Measurements from ENCODE around the gene KREMEN1. TPM values are rescaled to one million over a fixed set of nuclear protein-coding genes. Genes with fewer than 3 reads are reported as not detected.

KREMEN1 gene
- total RNA-seq, 2 experiments from 2014 or later: not detected

DNA sequence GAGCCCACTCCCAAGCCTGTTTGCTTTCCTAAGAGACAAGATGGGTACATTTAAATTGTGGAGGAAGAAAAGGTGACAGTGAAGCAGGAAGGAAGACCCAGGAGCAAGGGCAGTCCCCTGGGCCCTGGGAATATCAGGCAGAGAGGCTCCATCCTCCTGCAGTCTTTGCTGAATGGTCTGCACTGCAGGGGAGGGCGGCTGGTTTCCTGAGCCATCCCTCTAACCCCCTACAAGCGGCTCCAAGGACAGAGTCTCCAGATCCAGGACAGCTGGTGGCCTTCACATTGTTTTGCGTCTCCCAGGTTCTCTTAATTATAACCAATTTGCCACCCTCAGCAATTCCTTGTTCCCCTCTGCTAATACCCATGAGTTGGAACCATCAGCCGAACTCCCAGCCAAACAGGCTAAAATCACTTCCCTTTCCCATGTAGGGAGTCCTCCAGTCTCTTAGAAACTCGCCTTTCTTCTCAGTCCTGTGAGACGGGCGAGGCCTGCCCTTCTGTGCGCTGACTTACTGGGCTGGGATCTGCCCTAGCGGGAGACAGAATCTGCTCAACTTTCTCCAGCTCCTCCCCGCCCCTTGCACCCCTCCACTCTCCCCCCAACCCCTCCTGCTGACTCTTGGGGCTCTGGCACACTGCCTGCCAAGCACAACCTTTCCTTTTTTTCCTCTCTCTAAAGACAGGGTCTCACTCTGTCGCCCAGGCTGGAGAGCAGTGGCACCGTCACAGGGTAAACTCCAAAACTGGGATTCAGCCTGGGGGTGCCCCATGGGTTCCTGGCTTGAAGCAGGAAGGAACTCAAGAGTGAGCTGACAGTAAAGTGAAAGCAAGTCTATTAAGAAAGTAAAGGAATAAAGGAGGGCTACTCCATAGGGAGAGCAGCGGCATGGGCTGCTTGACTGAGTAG, 79.5 kb downstream of the KREMEN1 start:
- DNase-seq (no peak), ATAC-seq (ENCODE audit: poor library complexity) (no peak)
- Histone ChIP-seq H3K4me3 (ENCODE audit: low read length) (no peak overlapping the region), H3K27me3 (ENCODE audit: control insufficient read depth in 1 of 2, insufficient read depth in 2 of 2, low read length in 2 of 2) (peaks cover 6% of the 10 kb centered on the region in 2 experiments), H3K4me1 (ENCODE audit: insufficient read depth, low read length) (peaks cover 6% of the 10 kb centered on the region), H3K36me3 (ENCODE audit: insufficient read depth, low read length) (no peaks in the 10 kb centered on the region), H3K9me3 (ENCODE audit: control insufficient read depth in 1 of 2, insufficient read depth in 1 of 2, low read length in 2 of 2) (no peaks in the 10 kb centered on the region), H3K27ac (ENCODE audit: low read depth in 1 of 2, low read length in 2 of 2) (no peak overlapping the region)
- TF ChIP-seq, protein P1, sequence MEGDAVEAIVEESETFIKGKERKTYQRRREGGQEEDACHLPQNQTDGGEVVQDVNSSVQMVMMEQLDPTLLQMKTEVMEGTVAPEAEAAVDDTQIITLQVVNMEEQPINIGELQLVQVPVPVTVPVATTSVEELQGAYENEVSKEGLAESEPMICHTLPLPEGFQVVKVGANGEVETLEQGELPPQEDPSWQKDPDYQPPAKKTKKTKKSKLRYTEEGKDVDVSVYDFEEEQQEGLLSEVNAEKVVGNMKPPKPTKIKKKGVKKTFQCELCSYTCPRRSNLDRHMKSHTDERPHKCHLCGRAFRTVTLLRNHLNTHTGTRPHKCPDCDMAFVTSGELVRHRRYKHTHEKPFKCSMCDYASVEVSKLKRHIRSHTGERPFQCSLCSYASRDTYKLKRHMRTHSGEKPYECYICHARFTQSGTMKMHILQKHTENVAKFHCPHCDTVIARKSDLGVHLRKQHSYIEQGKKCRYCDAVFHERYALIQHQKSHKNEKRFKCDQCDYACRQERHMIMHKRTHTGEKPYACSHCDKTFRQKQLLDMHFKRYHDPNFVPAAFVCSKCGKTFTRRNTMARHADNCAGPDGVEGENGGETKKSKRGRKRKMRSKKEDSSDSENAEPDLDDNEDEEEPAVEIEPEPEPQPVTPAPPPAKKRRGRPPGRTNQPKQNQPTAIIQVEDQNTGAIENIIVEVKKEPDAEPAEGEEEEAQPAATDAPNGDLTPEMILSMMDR (IDR thresholded peaks at IDR 0.05): no peak
- H3K36me3 Mint-ChIP-seq (ENCODE audit: low read depth): no peaks in the 10 kb centered on the region
- H3K9me3 Mint-ChIP-seq: no peaks in the 10 kb centered on the region
- intact Hi-C loops (cut with DNase I, micrococcal nuclease): loop anchor here in 1 of 2 experiments (10.0 kb wide), 1 partner anchor 93 kb away; no protein-coding TSS in a partner anchor
- H3K4me1 Mint-ChIP-seq (ENCODE audit: low read depth): peaks cover 8% of the 10 kb centered on the region
- ChIA-PET CTCF (no interaction called here), POLR2A (no interaction called here)
- peaks cover 24% of the 10 kb centered on the region for H3K27me3 Mint-ChIP-seq
- H3K4me3 Mint-ChIP-seq: no peak overlapping the region
- H3K27ac Mint-ChIP-seq: no peak overlapping the region

DNA sequence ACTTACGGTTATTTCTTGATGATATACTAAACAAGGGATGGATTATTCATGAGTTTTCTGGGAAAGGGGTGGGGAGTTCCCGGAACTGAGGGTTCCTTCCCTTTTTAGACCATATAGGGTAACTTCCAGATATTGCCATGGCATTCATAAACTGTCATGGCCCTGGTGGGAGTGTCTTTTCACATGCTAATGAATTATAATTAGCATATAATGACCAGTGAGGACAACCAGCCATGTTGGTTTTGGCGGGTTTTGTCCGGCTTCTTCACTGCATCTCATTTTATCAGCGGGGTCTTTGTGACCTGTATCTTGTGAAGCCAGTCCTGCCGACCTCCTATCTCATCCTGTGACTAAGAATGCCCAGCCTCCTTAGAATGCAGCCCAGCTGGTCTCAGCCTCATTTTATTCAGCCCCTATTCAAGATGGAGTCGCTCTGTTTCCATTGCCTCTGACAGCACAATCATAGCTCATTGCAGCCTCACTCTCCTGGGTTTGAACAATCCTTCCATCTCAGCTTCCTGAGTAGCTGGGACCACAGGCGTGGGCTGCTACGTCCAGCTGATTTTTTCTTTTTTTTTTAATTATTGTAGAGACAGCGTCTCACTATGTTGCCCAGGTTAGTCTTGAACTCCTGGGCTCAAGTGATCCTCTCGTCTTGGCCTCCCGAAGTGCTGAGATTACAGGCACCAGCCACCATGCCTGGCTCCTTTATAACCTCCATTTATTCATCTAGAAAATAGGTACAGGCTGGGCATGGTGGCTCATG, 80.3 kb downstream of the KREMEN1 start:
- Mint-ChIP-seq H3K4me3 (no peak overlapping the region), H3K36me3 (ENCODE audit: low read depth) (no peaks in the 10 kb centered on the region), H3K27ac (no peak overlapping the region), H3K9me3 (no peaks in the 10 kb centered on the region), H3K4me1 (ENCODE audit: low read depth) (peaks cover 8% of the 10 kb centered on the region), H3K27me3 (peaks cover 28% of the 10 kb centered on the region)
- Histone ChIP-seq H3K27me3 (ENCODE audit: control insufficient read depth in 1 of 2, insufficient read depth in 2 of 2, low read length in 2 of 2) (peaks cover 6 to 12% of the 10 kb centered on the region in 2 experiments), H3K4me3 (ENCODE audit: low read length) (no peak overlapping the region), H3K9me3 (ENCODE audit: control insufficient read depth in 1 of 2, insufficient read depth in 1 of 2, low read length in 2 of 2) (no peaks in the 10 kb centered on the region), H3K27ac (ENCODE audit: low read depth in 1 of 2, low read length in 2 of 2) (no peak overlapping the region), H3K4me1 (ENCODE audit: insufficient read depth, low read length) (peaks cover 6% of the 10 kb centered on the region), H3K36me3 (ENCODE audit: insufficient read depth, low read length) (no peaks in the 10 kb centered on the region)
- POLR2A ChIA-PET: no interaction called here
- DNase-seq (peak in 2 of 14 experiments; percentile 36 to 44), ATAC-seq (ENCODE audit: poor library complexity) (no peak)
- CTCF ChIA-PET: interaction anchor here (1.1 kb wide), 1 partner anchor 552 kb away, joined by 4 read pairs; no protein-coding TSS in a partner anchor
- TF ChIP-seq, protein P1 (IDR thresholded peaks at IDR 0.05): no peak
- intact Hi-C loops (cut with DNase I, micrococcal nuclease): loop anchor here in 1 of 2 experiments (10.0 kb wide), 1 partner anchor 92 kb away; no protein-coding TSS in a partner anchor

DNA sequence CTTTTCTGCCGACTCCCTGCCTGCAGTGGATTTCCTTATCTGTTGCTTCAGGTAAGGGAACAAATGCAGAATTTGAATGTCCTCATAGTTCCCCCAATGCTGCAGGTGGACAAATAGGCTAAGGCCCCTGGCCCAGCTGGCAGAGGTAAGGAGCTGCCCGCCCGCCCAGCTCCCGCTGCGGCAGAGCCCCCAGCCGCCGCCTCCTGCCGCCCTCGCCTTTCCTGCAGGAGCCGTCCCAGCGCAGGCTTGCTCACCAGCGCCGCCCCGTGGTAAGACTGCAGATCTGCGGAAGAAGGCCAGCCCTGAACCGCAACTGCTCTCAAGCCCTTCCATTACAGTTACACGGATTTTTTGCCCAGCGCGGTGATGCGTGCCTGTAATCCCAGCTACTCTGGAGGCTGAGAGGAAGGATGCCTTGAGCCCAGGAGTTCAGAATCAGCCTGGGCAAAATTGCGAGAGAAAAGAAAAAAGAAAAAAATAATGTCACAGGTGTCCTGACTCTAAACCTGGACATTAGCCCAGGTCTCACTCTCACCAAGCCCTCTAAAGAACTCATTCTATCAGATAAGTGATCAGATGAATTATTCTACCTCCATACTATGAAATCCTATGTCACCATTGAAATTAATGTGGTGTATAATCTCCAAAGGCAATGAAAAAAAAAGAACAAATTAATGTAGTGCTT, 81.7 kb downstream of the KREMEN1 start:
- H3K9me3 Mint-ChIP-seq: no peaks in the 10 kb centered on the region
- peaks cover 8% of the 10 kb centered on the region for H3K4me1 Mint-ChIP-seq (ENCODE audit: low read depth)
- ATAC-seq (ENCODE audit: poor library complexity) (peak; percentile 73), DNase-seq (peak; percentile 42 to 81 (median 63))
- ChIA-PET CTCF (interaction anchor here (0.6 to 1.1 kb wide), 3 partner anchors 60 to 1849 kb away, joined by 3 to 4 read pairs (median 3); no protein-coding TSS in a partner anchor), POLR2A (interaction anchor here (1.0 kb wide), 1 partner anchor 91 kb away, joined by 4 read pairs; no protein-coding TSS in a partner anchor)
- no peak overlapping the region for H3K4me3 ChIP-seq (ENCODE audit: low read length)
- H3K4me1 ChIP-seq (ENCODE audit: insufficient read depth, low read length): peaks cover 6% of the 10 kb centered on the region
- intact Hi-C loops (cut with DNase I, micrococcal nuclease): loop anchor here (1.0 to 10.0 kb wide), 3 partner anchors 90 to 554 kb away; no protein-coding TSS in a partner anchor
- H3K27me3 Mint-ChIP-seq: peaks cover 29% of the 10 kb centered on the region
- peaks cover 9 to 17% of the 10 kb centered on the region in 2 experiments for H3K27me3 ChIP-seq (ENCODE audit: control insufficient read depth in 1 of 2, insufficient read depth in 2 of 2, low read length in 2 of 2)
- no peak overlapping the region for H3K4me3 Mint-ChIP-seq
- H3K27ac ChIP-seq (ENCODE audit: low read depth in 1 of 2, low read length in 2 of 2): no peak overlapping the region
- TF ChIP-seq, protein P1 (IDR thresholded peaks at IDR 0.05): peak; percentile 75
- H3K36me3 ChIP-seq (ENCODE audit: insufficient read depth, low read length): no peaks in the 10 kb centered on the region
- no peak overlapping the region for H3K27ac Mint-ChIP-seq
- no peaks in the 10 kb centered on the region for H3K9me3 ChIP-seq (ENCODE audit: control insufficient read depth in 1 of 2, insufficient read depth in 1 of 2, low read length in 2 of 2)
- H3K36me3 Mint-ChIP-seq (ENCODE audit: low read depth): no peaks in the 10 kb centered on the region

Data from CD4-positive, alpha-beta T cell (primary cell).